Upper lobe of left lung (tissue), 4 donors: ENCODE measurements around the gene WDR76.

Experiments
- CTCF ChIP-seq, 6 experiments: fragments of 450-650 bp in 4 of 6; fragments of 200-600 bp in 2 of 6; sonication (generic) in 2 of 6; IDR thresholded peaks; one replicate each; pipeline ENCODE4 v1.5.1; 2016 to 2019; ENCODE audit warnings: antibody characterized with exemption in 6 of 6
- POLR2A ChIP-seq, 4 donors: fragments of 450-650 bp; IDR thresholded peaks; one replicate each; pipeline ENCODE4 v1.5.1; 2016 to 2017; ENCODE audit warnings: antibody characterized with exemption in 4 of 4, mild to moderate bottlenecking in 2 of 4

- TF ChIP-seq CTCF (IDR thresholded peaks at IDR 0.05) (no peak), POLR2A (IDR thresholded peaks at IDR 0.05) (no peak)
Measured at GRCh38 chr15:43876872-43877271, 50.1 kb downstream of the WDR76 start.
